GM13976 (cell line): ENCODE results near the gene KIF14.

ENCODE experiments used
- DNase-seq: peaks from one replicate; pipeline ENCODE4 v3.0.0; 2012; ENCODE audit warnings: low spot score
- in situ Hi-C: fragments of 300-500 bp; cut with MboI; formaldehyde crosslinking; loops from one replicate; pipeline ENCODE4 v1.12.0; 2022; ENCODE audit warnings: low sequenced_read_pairs, mixed read lengths, inconsistent platforms; ENCODE audit not compliant: unreplicated experiment
- TF ChIP-seq, protein P1 (sequence below): IDR thresholded peaks from 2 replicates; pipeline ENCODE4 v1.5.1; 2012; ENCODE audit warnings: borderline replicate concordance, mild to moderate bottlenecking; ENCODE audit not compliant: insufficient read depth; ENCODE audit errors: extremely low read depth, missing control alignments, control extremely low read depth

Gene KIF14

DNA sequence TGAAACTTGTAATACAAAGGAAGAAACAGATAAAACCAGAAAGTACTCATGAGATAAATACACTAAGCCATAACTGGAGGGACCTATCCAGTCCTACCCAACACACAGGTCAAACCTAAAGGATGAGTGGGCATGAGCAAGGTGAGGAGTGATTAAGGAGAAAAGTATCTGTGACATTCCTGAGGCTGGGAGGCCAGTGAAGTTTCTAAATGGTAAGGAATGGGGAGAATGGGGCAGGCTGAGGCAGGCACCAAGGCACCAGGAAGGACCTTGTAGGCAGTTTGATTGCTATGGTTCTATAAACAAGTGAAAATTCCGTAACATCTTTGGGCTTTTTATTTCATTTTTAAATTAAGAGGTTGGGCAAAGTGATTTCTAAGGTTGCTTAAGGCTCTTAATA lies 38.7 kb upstream of the KIF14 start:
- DNase-seq: no peak
- TF ChIP-seq, protein P1, sequence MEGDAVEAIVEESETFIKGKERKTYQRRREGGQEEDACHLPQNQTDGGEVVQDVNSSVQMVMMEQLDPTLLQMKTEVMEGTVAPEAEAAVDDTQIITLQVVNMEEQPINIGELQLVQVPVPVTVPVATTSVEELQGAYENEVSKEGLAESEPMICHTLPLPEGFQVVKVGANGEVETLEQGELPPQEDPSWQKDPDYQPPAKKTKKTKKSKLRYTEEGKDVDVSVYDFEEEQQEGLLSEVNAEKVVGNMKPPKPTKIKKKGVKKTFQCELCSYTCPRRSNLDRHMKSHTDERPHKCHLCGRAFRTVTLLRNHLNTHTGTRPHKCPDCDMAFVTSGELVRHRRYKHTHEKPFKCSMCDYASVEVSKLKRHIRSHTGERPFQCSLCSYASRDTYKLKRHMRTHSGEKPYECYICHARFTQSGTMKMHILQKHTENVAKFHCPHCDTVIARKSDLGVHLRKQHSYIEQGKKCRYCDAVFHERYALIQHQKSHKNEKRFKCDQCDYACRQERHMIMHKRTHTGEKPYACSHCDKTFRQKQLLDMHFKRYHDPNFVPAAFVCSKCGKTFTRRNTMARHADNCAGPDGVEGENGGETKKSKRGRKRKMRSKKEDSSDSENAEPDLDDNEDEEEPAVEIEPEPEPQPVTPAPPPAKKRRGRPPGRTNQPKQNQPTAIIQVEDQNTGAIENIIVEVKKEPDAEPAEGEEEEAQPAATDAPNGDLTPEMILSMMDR: no peak
- in situ Hi-C loops: no loop called here

DNA sequence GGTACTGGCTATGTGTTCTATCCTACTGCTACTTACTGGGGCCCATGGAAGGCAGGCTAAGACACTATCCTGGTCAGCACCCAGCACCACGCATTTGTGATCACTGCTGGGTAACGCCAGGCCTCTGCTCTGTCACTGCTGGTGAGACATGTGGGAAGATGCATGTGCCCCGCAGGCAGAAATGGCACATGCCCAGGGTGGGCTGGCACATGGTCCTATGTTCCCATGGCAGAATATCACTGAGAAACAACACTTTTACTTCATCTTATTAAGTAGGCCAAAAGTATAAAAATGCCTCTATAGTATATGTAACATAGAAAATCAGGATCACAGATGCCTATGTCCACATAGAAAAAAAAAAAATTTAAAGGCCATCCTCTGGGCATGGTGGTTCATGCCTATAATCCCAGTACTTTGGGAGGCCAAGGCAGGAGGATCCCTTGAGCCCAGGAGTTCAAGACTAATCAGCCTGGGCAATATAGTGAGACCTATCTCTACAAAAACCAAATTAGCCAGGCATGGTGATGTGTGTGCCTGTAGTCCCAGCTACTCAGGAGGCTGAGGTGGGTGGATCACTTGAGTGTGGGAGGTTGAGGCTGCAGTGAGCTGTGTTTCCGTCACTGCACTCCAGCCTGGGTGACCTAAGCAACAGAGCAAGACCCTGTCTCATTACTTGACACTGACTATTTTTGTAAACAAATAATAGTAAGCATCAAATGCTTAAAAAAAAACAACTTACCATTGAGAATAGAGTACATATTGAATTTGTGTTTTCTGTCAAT lies 37.7 kb upstream of the KIF14 start:
- TF ChIP-seq, protein P1: no peak
- in situ Hi-C loops: no loop called here
- no peak for DNase-seq

DNA sequence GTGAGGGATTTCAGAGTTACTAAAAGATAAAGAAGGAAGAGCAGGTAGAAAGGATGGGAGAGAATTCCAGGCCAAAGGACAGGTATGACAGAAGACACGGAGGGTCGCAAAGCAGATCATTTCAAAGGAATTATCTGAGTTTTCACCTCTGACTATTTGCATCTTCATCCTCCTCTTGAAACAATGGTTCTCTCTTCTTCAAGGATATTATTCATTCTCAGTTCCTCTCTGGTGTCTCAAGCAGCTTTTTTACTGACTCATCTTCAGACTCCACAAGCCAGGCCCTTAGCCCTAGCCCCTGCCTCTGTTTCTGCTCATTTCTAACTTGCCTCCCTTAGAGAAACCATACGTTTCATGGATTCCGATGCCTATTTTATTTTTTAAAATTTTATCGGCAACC lies 34.1 kb upstream of the KIF14 start:
- in situ Hi-C loops: no loop called here
- TF ChIP-seq, protein P1: no peak
- peak; percentile 70 for DNase-seq

DNA sequence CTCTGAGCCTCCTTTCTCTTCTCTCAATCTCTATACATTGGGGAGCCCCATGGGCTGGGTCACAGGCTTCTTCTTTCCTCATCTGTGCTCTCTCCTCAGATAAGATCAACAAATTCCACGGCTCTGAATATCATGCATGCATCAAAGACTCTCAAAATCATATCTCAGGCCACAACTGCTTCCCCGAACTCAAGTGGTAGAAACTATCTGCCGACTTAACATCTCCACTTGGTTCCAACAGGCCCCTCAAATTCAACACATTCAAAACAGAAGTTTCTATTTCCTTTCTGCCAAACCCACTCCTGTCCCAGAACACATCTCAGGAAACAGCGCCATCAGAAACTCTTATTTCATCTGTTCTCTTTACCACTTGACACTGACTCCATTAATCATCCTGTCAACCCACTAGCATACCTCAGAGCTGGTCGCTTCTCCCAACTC lies 32.5 kb upstream of the KIF14 start:
- peak; percentile 37 for DNase-seq
- TF ChIP-seq, protein P1: no peak
- in situ Hi-C loops: no loop called here

DNA sequence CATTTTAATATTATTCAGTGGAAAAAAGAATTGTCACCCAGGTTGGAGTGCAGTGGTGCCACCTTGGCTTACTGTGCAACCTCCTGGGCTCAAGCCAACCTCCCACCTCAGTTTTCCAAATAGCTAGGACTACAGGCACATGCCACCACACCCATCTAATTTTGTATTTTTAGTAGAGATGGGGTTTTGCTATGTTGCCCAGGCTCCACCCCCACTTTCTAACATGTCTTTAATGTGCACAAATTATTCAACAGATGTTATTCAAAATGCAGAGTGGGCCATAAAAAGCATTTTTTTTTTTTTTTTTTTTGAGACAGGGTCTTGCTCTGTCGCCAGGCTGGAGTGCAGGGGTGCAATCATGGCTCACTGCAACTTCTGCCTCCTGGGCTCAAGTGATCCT lies 31.8 kb upstream of the KIF14 start:
- in situ Hi-C loops: no loop called here
- TF ChIP-seq, protein P1: no peak
- DNase-seq: no peak

- TF ChIP-seq, protein P1: no peak
- no peak for DNase-seq
- in situ Hi-C loops: no loop called here
These were observed 26.0 kb upstream of the KIF14 start for GRCh38 chr1:200646515-200646914.

DNA sequence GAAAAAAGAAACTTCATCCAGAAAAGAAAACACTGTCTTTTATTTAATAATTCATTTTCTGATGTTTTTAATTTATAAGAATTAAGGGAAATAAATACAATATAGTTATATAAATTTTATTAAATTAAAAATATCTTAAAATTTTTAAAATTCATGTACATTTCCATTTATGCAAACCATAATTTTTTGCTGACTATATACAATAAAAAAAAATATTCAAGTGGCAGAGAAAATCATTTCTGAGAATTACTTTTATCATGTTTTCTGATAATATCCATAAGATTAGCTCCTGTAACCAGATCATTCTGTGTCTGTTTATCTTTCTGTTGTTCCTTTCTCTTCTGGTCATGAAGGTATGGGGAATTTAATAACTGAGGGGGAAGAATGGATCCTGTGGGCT lies 23.5 kb upstream of the KIF14 start:
- DNase-seq: no peak
- in situ Hi-C loops: no loop called here
- TF ChIP-seq, protein P1: no peak
